GM19351 (cell line): ENCODE data around the gene EIF2B5.

Experiments
- ATAC-seq: cut with Tn5 transposase; IDR thresholded peaks from one replicate; pipeline ENCODE4 v1.9.1; 2021; ENCODE audit warnings: mild to moderate bottlenecking, moderate library complexity; ENCODE audit not compliant: unreplicated experiment

EIF2B5 gene

GRCh38 chr3:184172681-184173373 is 37.7 kb downstream of the EIF2B5 start:
- no peak for ATAC-seq

DNA sequence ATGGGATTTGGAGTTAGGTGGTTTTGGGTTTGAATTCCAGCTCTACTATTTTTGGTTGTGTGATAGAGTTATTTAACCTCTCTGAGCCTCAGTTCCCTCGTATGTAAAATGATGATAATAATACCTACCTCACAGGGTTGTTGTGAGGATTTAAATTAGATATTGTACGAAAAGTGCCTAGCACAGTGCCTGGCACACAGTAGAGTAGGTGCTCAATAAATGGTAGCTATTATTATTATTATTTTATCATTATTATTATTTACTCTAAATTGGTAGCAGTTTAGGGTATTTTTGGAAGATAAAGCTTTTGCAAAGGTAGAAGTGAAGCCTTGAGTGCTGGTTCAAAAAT is 38.2 kb downstream of the EIF2B5 start:
- ATAC-seq, result no peak

GRCh38 chr3:184174284-184174645 is 39.1 kb downstream of the EIF2B5 start:
- ATAC-seq, result no peak

- peak; percentile 92 for ATAC-seq
These were observed 39.7 kb downstream of the EIF2B5 start, which contains the start of gene AP2M1 for GRCh38 chr3:184174646-184175492. TSS of gene AP2M1 (plus strand) at chr3:184174855. CDS start at chr3:184176994, 2,139 bp downstream.

GRCh38 chr3:184175506-184175905 is 40.3 kb downstream of the EIF2B5 start:
- no peak for ATAC-seq

DNA sequence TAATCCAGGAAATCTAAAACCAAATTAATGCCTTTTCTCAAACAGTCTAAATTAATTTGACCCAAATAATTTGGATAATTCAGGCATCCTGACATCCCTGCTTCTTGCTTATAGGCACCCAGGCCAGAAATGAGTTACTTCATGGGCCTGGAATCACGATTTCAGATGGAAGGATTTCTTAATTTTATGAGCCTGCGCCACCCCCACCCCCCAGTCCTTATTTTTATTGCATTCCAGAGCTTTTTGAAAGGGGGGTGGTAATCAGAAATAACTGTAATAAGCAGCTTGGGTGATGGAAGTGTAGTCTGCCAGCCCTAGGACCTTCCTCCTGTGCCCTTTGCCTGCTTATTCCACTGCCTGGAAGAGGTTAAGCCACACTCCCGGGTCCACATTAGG is 40.8 kb downstream of the EIF2B5 start:
- no peak for ATAC-seq

DNA sequence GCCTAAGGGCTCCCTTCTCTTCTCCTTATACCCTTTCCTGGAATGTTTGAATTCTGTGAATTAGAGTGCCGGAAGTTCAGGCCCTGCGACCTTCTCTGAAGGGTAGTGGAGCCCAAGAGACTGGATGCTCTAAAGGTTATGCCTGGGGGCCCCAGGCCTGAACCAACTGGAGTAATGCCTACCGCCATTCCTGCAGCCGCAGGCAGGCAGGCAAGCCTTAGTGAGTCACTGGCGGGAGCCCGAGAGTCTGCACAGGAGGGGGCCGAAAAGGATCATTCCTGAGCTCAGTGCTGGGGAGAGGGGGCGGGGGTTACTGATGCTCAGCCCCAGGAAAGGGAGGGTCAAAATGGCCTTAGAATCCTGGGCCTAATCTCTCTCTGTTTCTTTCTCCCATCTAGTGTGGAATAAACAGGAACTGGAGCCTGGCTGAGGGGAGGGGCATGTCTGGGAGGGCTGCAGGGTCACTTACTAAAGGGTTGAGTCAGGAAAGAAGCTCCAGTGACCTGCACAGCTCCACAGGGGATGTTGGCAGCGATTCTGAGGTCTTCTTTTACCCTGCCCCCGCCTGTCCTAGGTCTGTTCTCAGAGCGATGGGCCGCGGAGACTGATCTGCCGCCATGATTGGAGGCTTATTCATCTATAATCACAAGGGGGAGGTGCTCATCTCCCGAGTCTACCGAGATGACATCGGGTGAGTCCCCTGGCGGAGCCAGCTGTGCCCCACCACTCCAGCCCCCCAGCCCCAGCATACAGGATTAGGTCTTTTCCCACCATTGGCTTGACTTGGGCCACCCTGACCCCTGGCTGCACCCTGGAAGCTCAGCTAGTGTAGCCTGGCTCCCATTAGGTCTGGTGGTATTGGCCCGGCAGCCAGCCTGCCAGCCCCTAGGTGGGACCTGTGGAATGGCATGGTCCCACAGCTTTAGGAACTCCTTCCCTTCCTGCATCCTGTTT is 41.5 kb downstream of the EIF2B5 start:
- no peak for ATAC-seq

GRCh38 chr3:184177331-184177731 is 42.2 kb downstream of the EIF2B5 start:
- ATAC-seq, result no peak

- ATAC-seq, result no peak
These were observed 42.7 kb downstream of the EIF2B5 start for GRCh38 chr3:184177767-184178306.

- ATAC-seq, result no peak
These were observed 43.5 kb downstream of the EIF2B5 start for GRCh38 chr3:184178521-184179138.

DNA sequence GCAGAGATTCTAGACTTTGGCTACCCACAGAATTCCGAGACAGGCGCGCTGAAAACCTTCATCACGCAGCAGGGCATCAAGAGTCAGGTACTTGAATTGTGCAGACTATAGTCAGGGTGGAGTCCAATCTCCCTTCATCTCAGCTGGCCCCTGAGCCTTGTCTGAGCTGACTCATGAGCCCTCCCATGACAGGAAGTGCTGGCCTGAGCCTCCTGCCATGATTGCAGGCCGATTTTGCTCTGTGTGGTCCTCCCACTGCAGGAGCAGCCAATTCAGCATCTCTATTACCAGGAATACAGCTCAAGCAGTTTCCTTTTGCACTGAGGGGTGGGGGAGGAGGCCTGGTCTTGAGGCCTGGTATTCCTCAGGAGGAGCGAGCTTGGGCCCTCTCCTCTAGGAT is 45.0 kb downstream of the EIF2B5 start:
- no peak for ATAC-seq

- no peak for ATAC-seq
These were observed 46.4 kb downstream of the EIF2B5 start for GRCh38 chr3:184181596-184181995.

DNA sequence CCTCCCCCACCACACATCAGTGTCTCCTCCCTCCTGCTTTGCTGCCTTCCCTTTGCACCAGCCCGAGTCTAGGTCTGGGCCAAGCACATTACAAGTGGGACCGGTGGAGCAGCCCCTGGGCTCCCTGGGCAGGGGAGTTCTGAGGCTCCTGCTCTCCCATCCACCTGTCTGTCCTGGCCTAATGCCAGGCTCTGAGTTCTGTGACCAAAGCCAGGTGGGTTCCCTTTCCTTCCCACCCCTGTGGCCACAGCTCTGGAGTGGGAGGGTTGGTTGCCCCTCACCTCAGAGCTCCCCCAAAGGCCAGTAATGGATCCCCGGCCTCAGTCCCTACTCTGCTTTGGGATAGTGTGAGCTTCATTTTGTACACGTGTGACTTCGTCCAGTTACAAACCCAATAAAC is 48.5 kb downstream of the EIF2B5 start:
- ATAC-seq, result no peak

DNA sequence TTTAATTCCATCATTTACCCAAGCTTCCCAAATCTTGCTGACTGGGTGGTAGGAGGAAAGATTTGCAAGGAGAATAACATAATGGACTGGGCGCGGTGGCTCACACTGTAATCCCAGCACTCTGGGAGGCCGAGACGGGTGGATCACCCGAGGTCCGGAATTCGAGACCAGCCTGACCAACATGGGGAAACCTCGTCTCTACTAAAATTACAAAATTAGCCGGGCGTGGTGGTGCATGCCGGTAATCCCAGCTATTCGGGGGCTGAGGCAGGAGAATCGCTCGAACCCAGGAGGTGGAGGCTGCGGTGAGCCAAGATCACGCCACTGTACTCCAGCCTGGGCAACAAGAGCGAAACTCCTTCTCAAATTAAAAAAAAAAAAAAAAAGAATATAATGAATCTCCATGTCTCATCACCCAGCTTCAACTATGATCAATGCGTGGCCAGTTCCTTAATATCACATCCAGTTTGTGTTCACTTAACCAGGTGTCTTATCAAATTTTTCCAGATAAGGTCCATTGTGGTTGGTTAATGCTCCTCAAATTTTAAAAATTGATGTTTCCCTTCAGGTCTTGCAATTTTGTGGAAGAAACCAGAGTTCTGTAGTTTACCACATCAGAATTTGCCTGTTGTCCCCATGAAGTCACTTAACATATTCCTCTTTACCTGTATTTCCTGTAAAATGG is 49.5 kb downstream of the EIF2B5 start:
- ATAC-seq, result no peak

GRCh38 chr3:184185461-184186183 is 50.5 kb downstream of the EIF2B5 start:
- ATAC-seq, result peak; percentile 89

GRCh38 chr3:184186184-184186901 is 51.2 kb downstream of the EIF2B5 start, which contains the start of gene ABCF3:
TSS of gene ABCF3 (plus strand) at chr3:184186199. CDS start at chr3:184186208, 9 bp downstream.
- peak; percentile 29 for ATAC-seq

GRCh38 chr3:184186902-184187207 is 51.7 kb downstream of the EIF2B5 start:
- no peak for ATAC-seq

DNA sequence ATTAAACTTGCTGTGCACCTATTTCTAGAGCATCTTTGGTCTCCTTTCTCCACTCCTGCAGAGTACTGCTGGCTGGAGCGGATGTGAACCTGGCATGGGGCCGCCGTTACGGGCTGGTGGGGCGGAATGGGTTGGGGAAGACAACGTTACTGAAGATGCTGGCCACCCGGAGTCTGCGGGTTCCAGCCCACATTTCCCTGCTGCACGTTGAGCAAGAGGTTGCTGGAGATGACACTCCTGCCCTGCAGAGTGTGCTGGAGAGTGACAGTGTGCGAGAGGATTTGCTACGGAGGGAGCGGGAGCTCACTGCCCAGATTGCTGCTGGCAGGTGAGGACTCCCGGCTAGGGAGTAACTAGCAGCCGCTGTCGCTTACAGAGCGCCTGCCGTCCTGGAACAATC is 52.9 kb downstream of the EIF2B5 start:
- ATAC-seq, result no peak

DNA sequence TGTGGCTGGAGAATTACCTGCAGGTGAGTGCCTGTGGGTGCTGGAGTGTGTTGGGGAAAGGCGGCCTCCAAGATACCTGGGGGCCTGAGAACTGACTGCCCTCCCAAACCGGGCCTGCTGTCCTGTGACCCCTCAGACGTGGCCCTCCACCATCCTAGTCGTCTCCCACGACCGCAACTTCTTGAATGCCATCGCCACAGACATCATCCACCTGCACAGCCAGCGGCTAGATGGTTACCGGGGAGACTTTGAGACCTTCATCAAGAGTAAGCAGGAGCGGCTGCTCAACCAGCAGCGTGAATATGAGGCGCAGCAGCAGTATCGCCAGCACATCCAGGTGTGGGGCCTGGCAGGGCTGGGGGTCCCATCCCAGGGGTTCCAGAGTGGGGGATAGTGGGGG is 54.3 kb downstream of the EIF2B5 start:
- no peak for ATAC-seq
